ENCODE results near the gene TENM4. TPM values are rescaled to one million over a fixed set of nuclear protein-coding genes. Genes with fewer than 3 reads are reported as not detected.

The TENM4 gene
- polyA plus RNA-seq, 1 of the 3 experiments (the other 2 are of a cell fraction): 16.7 TPM

GRCh38 chr11:78706551-78706950 is 734.3 kb downstream of the TENM4 start (continued):
- no peak for TF ChIP-seq ELF1 (IDR thresholded peaks at IDR 0.05)

DNA sequence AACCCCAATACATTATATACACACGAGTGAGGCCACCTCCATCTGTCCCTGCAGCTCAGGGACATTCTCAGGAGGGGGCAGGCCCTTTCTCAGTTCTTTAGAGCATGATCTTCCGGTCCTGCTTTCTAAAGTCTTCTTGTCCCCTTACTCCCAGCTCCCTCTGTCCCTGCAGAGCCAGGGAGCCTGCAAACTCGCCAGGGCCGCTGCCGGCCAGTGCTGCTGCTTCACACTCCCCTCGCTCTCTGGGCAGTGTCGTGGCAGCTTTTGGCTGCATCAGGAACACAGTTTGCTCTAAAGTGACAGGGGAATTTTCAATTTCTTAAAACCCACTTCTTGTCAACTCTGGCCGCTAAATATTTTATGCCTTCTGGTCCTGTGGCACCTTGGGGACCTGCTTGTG is 736.0 kb downstream of the TENM4 start:
- ChIA-PET POLR2A (no interaction called here), CTCF (interaction anchor here (2.7 kb wide), 1 partner anchor 12 kb away, joined by 14 read pairs; no protein-coding TSS in a partner anchor)
- WGBS (ENCODE audit: low lambda C conversion rate): 86% methylated on average over 8 of the region's 8 CpGs

GRCh38 chr11:78699609-78700135 is 741.2 kb downstream of the TENM4 start:
- Histone ChIP-seq H3K4me2 (no peak overlapping the region), H2AFZ (ENCODE audit: low read depth) (no peak overlapping the region), H3K4me1 (ENCODE audit: control insufficient read depth in 1 of 2, insufficient read depth in 2 of 2, low read depth in 1 of 2, low read length in 1 of 2) (peaks cover 4% of the 10 kb centered on the region in 2 experiments; a peak in 1 of 4 replicates), H3K27ac (ENCODE audit: low read depth in 2 of 2, low read length in 1 of 2) (no peak overlapping the region), H3K36me3 (replicated peaks in 1 of 2; ENCODE audit: control insufficient read depth in 1 of 2, insufficient read depth in 2 of 2, low read length in 1 of 2) (peaks cover 13 to 43% of the 10 kb centered on the region in 2 experiments), H3F3A (replicated peaks; ENCODE audit: insufficient read depth) (no peaks in the 10 kb centered on the region), H3K79me2 (ENCODE audit: insufficient read depth) (no peaks in the 10 kb centered on the region), H4K20me1 (ENCODE audit: insufficient read depth) (no peaks in the 10 kb centered on the region), H3K9ac (no peak overlapping the region), H3K4me3 (ENCODE audit: low read depth in 2 of 2, low read length in 1 of 2) (no peak overlapping the region), H3K27me3 (ENCODE audit: insufficient read depth) (no peaks in the 10 kb centered on the region), H3K9me2 (no peaks in the 10 kb centered on the region), H3K9me3 (no peaks in the 10 kb centered on the region)
- TF ChIP-seq TEAD4 (IDR thresholded peaks at IDR 0.05; ENCODE audit: borderline replicate concordance, insufficient read depth) (no peak), FOXM1 (IDR thresholded peaks at IDR 0.05; ENCODE audit: low read depth) (no peak)
- DNase-seq: no peak
- WGBS (ENCODE audit: low lambda C conversion rate): 84% methylated on average over 7 of the region's 7 CpGs
- POLR2A ChIA-PET: interaction anchor here (0.6 kb wide), 1 partner anchor 139 kb away, joined by 5 read pairs; no protein-coding TSS in a partner anchor
- CTCF ChIA-PET: interaction anchor here (0.8 to 3.8 kb wide), 4 partner anchors 16 to 54 kb away, joined by 3 to 12 read pairs (median 5); no protein-coding TSS in a partner anchor

More for the DNA sequence above, 736.0 kb downstream of the TENM4 start:
- no peaks in the 10 kb centered on the region for H3F3A ChIP-seq (replicated peaks; ENCODE audit: insufficient read depth)
- H4K20me1 ChIP-seq (ENCODE audit: insufficient read depth): no peaks in the 10 kb centered on the region
- DNase-seq: no peak
- no peaks in the 10 kb centered on the region for H3K9me3 ChIP-seq
- TF ChIP-seq, protein P1, sequence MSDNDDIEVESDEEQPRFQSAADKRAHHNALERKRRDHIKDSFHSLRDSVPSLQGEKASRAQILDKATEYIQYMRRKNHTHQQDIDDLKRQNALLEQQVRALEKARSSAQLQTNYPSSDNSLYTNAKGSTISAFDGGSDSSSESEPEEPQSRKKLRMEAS (IDR thresholded peaks at IDR 0.05; ENCODE audit: low read depth): no peak
- TF ChIP-seq, protein P2, sequence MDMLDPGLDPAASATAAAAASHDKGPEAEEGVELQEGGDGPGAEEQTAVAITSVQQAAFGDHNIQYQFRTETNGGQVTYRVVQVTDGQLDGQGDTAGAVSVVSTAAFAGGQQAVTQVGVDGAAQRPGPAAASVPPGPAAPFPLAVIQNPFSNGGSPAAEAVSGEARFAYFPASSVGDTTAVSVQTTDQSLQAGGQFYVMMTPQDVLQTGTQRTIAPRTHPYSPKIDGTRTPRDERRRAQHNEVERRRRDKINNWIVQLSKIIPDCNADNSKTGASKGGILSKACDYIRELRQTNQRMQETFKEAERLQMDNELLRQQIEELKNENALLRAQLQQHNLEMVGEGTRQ (IDR thresholded peaks at IDR 0.05; ENCODE audit: borderline replicate concordance, low read depth, low read length): no peak
- no peak for TF ChIP-seq ELF1 (IDR thresholded peaks at IDR 0.05)
- no peak overlapping the region for H3K4me2 ChIP-seq
- peaks cover 25 to 64% of the 10 kb centered on the region in 2 experiments for H3K36me3 ChIP-seq (replicated peaks in 1 of 2; ENCODE audit: control insufficient read depth in 1 of 2, insufficient read depth in 2 of 2, low read length in 1 of 2)
- H3K4me1 ChIP-seq (ENCODE audit: control insufficient read depth in 1 of 2, insufficient read depth in 2 of 2, low read depth in 1 of 2, low read length in 1 of 2): peaks cover 0 to 6% of the 10 kb centered on the region in 2 experiments; a peak in 1 of 4 replicates
- H3K27me3 ChIP-seq (ENCODE audit: insufficient read depth): no peaks in the 10 kb centered on the region
- no peaks in the 10 kb centered on the region for H3K79me2 ChIP-seq (ENCODE audit: insufficient read depth)
- no peak overlapping the region for H3K9ac ChIP-seq
- no peaks in the 10 kb centered on the region for H3K9me2 ChIP-seq
- no peak overlapping the region for H3K27ac ChIP-seq (ENCODE audit: low read depth in 2 of 2, low read length in 1 of 2)
- H2AFZ ChIP-seq (ENCODE audit: low read depth): no peak overlapping the region
- no peak overlapping the region for H3K4me3 ChIP-seq (ENCODE audit: low read depth in 2 of 2, low read length in 1 of 2)

GRCh38 chr11:78698612-78699011 is 742.2 kb downstream of the TENM4 start:
- POLR2A ChIA-PET: no interaction called here
- H3K4me1 ChIP-seq (ENCODE audit: control insufficient read depth in 1 of 2, insufficient read depth in 2 of 2, low read depth in 1 of 2, low read length in 1 of 2): peaks cover 4 to 10% of the 10 kb centered on the region in 2 experiments; a peak in 1 of 4 replicates
- H3K9ac ChIP-seq: no peak overlapping the region
- DNase-seq: no peak
- CTCF ChIA-PET: interaction anchor here (1.4 to 3.8 kb wide), 4 partner anchors 10 to 53 kb away, joined by 3 to 12 read pairs (median 6); no protein-coding TSS in a partner anchor
- no peak overlapping the region for H2AFZ ChIP-seq (ENCODE audit: low read depth)
- no peak for TF ChIP-seq GABPA (IDR thresholded peaks at IDR 0.05; ENCODE audit: low read depth)
- no peak for TF ChIP-seq PBX3 (IDR thresholded peaks at IDR 0.05)
- 0 out of 2 replicates have a peak, but pooled peaks have one; percentile 28 for TF ChIP-seq TCF12 (IDR thresholded peaks at IDR 0.05)
- TF ChIP-seq FOXJ3 (CRISPR knock-in tag; IDR thresholded peaks at IDR 0.05): no peak
- TF ChIP-seq EP300 (IDR thresholded peaks at IDR 0.05; ENCODE audit: borderline replicate concordance in 1 of 2, low read depth in 1 of 2, low read length in 1 of 2): no peak
- no peak for TF ChIP-seq SMC3 (IDR thresholded peaks at IDR 0.05; ENCODE audit: low read depth, low read length)
- TF ChIP-seq RXRA (IDR thresholded peaks at IDR 0.05; ENCODE audit: borderline replicate concordance, low read depth): no peak
- peak; percentile 60; the same call in 1 of the 2 replicates for TF ChIP-seq NFIC (IDR thresholded peaks at IDR 0.05; ENCODE audit: borderline replicate concordance)
- H3K4me2 ChIP-seq: peak overlapping the region; percentile 7; the same call in 1 of the 2 replicates
- H3K9me3 ChIP-seq: no peaks in the 10 kb centered on the region
- 78% methylated on average over 3 of the region's 3 CpGs for WGBS (ENCODE audit: low lambda C conversion rate)
- H3K4me3 ChIP-seq (ENCODE audit: low read depth in 2 of 2, low read length in 1 of 2): no peak overlapping the region
- peaks cover 13 to 41% of the 10 kb centered on the region in 2 experiments for H3K36me3 ChIP-seq (replicated peaks in 1 of 2; ENCODE audit: control insufficient read depth in 1 of 2, insufficient read depth in 2 of 2, low read length in 1 of 2)
- H3K27me3 ChIP-seq (ENCODE audit: insufficient read depth): no peaks in the 10 kb centered on the region
- no peaks in the 10 kb centered on the region for H3F3A ChIP-seq (replicated peaks; ENCODE audit: insufficient read depth)
- no peaks in the 10 kb centered on the region for H4K20me1 ChIP-seq (ENCODE audit: insufficient read depth)
- H3K9me2 ChIP-seq: no peaks in the 10 kb centered on the region
- H3K27ac ChIP-seq (ENCODE audit: low read depth in 2 of 2, low read length in 1 of 2): peak overlapping the region in 1 of 2 experiments; percentile 14; a peak in 2 of 4 replicates
- no peaks in the 10 kb centered on the region for H3K79me2 ChIP-seq (ENCODE audit: insufficient read depth)

Data from SK-N-SH (cell line).